Effector memory CD8-positive, alpha-beta T cell (primary cell): Measurements from ENCODE around the gene OXLD1.

Experiments used
- ATAC-seq: fragments of 150-1000 bp; cut with Tn5 transposase; replicated peaks from 2 replicates; pipeline ENCODE4 v1.10.0; 2021; ENCODE audit warnings: mild to moderate bottlenecking, moderate library complexity
- DNase-seq, 3 experiments: peaks; one replicate each; pipeline ENCODE4 v3.0.0; 2021
- H3K27ac Mint-ChIP-seq, 2 donors: one replicate each; pipeline ENCODE4 v1.8.0; 2022; ENCODE audit warnings: mild to moderate bottlenecking in 2 of 2, mixed read lengths in 2 of 2, moderate library complexity in 2 of 2
- H3K27me3 Mint-ChIP-seq, 2 donors: one replicate each; pipeline ENCODE4 v1.8.0; 2022; ENCODE audit warnings: mixed read lengths in 2 of 2
- H3K36me3 Mint-ChIP-seq: one replicate; pipeline ENCODE4 v1.8.0; 2022; ENCODE audit warnings: mild to moderate bottlenecking, moderate library complexity, mixed read lengths; ENCODE audit not compliant: insufficient read depth
- H3K4me1 Mint-ChIP-seq, 2 donors: one replicate each; pipeline ENCODE4 v1.8.0; 2022; ENCODE audit warnings: low read depth in 2 of 2, mixed read lengths in 2 of 2
- H3K4me3 Mint-ChIP-seq, 2 donors: one replicate each; pipeline ENCODE4 v1.8.0; 2022; ENCODE audit warnings: mild to moderate bottlenecking in 2 of 2, mixed read lengths in 2 of 2, moderate library complexity in 2 of 2
- H3K9me3 Mint-ChIP-seq, 2 donors: one replicate each; pipeline ENCODE4 v1.8.0; 2022; ENCODE audit warnings: mixed read lengths in 2 of 2

Gene OXLD1

DNA sequence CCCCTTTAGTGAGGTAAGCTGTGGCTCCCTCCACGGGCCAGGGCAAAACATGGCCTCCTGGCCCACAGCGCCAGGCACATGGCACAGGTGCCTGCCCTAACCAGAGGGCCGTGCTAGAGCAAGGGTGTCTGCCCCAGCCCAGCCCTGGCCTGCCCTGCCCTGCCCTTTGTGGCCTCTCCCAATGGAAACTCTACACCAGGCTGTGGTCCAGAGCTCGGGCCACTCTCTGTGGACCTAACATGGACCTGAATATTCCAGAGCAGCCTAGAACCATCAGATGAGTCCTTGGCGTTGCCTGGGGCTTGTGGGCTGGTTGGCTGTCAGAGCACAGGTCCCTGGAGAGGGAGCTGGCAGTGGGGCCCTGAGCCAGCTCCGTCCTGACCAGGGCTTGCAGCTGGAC is 28.8 kb upstream of the OXLD1 start:
- H3K36me3 Mint-ChIP-seq: peaks cover 45% of the 10 kb centered on the region

DNA sequence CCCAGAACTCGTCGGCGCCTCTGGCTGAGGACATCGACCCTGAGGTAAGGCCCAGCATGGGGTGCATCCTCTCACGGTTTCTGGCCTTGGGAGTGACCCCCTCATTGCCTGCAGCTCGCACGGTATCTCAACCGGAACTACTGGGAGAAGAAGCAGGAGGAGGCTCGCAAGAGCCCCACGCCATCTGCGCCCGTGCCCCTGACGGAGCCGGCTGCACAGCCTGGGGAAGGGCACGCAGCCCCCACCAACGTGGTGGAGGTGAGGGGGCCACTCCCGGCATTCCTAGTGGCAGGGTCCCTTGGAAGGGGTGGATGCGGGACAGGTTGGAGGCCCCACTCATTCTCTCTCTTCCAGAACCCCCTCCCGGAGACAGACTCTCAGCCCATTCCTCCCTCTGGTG is 28.4 kb upstream of the OXLD1 start:
- H3K9me3 Mint-ChIP-seq: no peaks in the 10 kb centered on the region
- ATAC-seq (no peak), DNase-seq (no peak)
- H3K36me3 Mint-ChIP-seq: peaks cover 48% of the 10 kb centered on the region
- H3K4me1 Mint-ChIP-seq: peaks cover 0 to 3% of the 10 kb centered on the region in 2 donors
- H3K27ac Mint-ChIP-seq: no peak overlapping the region
- H3K27me3 Mint-ChIP-seq: no peaks in the 10 kb centered on the region
- no peak overlapping the region for H3K4me3 Mint-ChIP-seq

More for the DNA sequence above, 28.8 kb upstream of the OXLD1 start:
- Mint-ChIP-seq H3K27me3 (no peaks in the 10 kb centered on the region), H3K9me3 (no peaks in the 10 kb centered on the region), H3K27ac (no peak overlapping the region), H3K4me3 (no peak overlapping the region), H3K4me1 (no peaks in the 10 kb centered on the region)
- ATAC-seq: no peak
- no peak for DNase-seq

DNA sequence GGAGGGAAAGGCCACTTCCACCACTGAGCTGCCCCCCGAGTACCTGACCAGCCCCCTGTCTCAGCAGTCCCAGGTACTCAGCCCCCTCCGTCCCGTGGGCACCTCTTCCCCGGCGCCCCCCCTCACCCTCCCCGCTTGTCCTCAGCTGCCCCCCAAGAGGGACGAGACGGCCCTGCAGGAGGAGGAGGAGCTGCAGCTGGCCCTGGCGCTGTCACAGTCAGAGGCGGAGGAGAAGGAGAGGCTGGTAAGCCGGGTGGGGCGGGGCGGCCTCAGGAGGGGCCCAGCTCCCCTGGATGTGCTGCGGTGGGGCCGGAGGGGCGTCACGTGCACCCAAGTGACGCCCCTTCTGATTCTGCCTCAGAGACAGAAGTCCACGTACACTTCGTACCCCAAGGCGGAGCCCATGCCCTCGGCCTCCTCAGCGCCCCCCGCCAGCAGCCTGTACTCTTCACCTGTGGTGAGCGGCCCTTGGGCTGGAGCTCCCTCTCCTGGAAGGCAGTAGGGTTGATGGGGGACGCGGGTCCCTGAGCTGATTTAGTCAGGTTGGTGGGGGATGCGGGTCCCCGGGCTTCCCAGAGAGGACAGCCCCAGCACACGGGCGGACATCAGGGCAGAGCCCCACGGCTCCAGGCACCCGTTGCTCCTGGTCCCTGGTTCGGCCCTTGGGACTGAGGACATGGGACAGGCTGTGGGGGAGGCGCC is 27.3 kb upstream of the OXLD1 start:
- Mint-ChIP-seq H3K36me3 (peaks cover 48% of the 10 kb centered on the region), H3K27me3 (no peaks in the 10 kb centered on the region), H3K27ac (no peak overlapping the region), H3K9me3 (no peaks in the 10 kb centered on the region), H3K4me1 (peaks cover 9 to 14% of the 10 kb centered on the region in 2 donors), H3K4me3 (no peak overlapping the region)
- no peak for ATAC-seq
- no peak for DNase-seq

DNA sequence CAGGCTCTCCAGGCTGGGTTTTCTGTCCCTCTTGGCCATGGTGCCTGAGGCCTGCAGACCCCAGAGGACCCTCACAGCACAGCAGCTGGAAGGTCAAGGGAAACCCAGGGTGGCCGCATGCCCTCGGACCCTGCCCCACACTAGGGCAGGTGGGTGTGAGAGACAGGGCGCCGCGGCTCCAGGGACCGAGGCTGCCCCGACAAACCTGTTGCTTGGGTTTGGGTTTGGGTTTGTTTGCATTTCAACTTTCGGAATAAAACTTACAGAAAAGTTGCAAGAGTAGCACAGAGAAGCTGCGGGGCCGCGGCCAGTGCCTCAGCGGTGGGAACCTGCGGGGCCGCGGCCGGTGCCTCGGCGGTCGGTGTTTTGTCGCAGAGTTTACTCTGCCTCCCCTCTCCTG is 25.2 kb upstream of the OXLD1 start:
- Mint-ChIP-seq H3K27me3 (no peaks in the 10 kb centered on the region), H3K4me3 (no peak overlapping the region), H3K36me3 (peaks cover 38% of the 10 kb centered on the region), H3K9me3 (no peaks in the 10 kb centered on the region), H3K4me1 (peaks cover 18 to 20% of the 10 kb centered on the region in 2 donors), H3K27ac (no peak overlapping the region)
- ATAC-seq: no peak
- no peak for DNase-seq

DNA sequence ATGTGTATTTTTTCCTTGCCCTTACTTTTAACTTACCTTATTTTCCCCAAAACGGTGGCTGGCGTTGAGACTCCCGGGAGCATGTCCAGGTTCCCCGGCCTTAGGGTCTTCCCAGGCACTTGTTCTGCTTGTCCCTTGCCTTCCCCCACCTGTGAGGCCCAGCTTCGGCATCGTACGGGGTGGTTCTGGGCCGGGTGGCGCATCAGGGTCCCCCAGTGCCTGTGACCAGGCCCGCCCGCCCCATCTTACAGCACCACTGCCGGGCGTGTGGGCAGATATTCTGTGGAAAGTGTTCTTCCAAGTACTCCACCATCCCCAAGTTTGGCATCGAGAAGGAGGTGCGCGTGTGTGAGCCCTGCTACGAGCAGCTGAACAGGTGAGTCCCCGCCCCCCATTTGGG is 24.8 kb upstream of the OXLD1 start:
- Mint-ChIP-seq H3K27me3 (no peaks in the 10 kb centered on the region), H3K9me3 (no peaks in the 10 kb centered on the region), H3K4me3 (no peak overlapping the region), H3K4me1 (peaks cover 18 to 20% of the 10 kb centered on the region in 2 donors), H3K27ac (no peak overlapping the region), H3K36me3 (peaks cover 41% of the 10 kb centered on the region)
- DNase-seq (no peak), ATAC-seq (no peak)

DNA sequence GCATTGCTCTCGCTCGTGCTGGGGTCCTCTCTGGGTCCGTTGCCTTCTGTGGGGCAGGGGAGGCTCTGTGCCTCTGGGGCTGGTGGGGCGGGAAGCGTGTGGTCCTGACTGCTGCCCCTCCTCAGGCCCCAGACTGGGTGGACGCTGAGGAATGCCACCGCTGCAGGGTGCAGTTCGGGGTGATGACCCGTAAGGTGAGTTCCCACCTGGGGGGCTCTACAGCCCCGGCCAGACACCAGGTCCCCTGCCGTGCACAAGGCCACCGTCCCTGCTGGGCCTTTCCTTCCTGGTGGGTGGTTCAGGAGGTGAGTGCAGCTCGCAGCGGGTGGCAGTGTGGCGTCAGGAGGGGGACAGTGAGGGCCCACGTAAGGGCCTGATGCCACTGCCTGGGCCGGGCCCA is 24.1 kb upstream of the OXLD1 start:
- H3K36me3 Mint-ChIP-seq: peaks cover 43% of the 10 kb centered on the region
- no peak overlapping the region for H3K4me3 Mint-ChIP-seq
- H3K4me1 Mint-ChIP-seq: peaks cover 18 to 21% of the 10 kb centered on the region in 2 donors

DNA sequence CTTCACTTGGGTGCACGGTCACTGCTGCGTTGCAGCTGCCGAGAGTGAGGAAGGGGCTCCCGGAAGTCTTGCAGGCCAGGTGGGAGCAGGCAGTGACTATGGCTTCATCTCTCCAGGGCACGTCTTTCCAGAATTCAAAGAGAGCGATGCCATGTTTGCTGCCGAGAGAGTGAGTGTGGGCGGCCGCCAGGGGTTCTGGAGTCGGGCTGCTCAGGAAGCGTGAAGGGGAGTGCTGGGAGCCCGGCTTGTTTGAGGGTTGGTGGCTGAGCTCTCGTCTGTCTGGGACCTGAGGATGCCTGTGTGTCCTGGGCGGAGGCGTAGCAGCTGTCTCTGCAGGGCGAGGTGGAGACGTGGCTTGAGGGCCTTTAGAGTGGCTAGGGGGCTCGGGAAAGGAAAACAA is 23.7 kb upstream of the OXLD1 start:
- Mint-ChIP-seq H3K36me3 (peaks cover 43% of the 10 kb centered on the region), H3K9me3 (no peaks in the 10 kb centered on the region), H3K4me1 (peaks cover 20 to 26% of the 10 kb centered on the region in 2 donors), H3K27ac (peak overlapping the region in 1 of 2 donors; percentile 70), H3K4me3 (no peak overlapping the region), H3K27me3 (no peaks in the 10 kb centered on the region)
- ATAC-seq: no peak
- no peak for DNase-seq

More for the DNA sequence above, 24.1 kb upstream of the OXLD1 start:
- Mint-ChIP-seq H3K9me3 (no peaks in the 10 kb centered on the region), H3K27ac (no peak overlapping the region), H3K27me3 (no peaks in the 10 kb centered on the region)
- DNase-seq: no peak
- no peak for ATAC-seq

DNA sequence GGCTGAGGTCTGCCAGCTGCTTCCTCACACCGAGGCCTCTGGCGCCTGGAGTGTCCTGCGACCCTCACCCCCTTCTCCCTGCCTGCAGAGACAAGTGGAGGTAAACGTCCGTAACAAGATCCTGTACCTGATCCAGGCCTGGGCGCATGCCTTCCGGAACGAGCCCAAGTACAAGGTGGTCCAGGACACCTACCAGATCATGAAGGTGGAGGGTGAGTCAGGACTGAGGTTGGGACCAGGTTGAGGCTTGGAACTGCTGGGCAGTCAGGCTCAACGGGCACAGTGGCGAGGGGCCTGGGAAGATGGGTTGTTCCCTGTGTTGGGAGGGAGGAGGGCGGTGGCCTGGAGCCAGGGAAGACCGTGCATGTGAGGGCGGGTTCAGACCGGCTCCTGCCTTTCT is 22.2 kb upstream of the OXLD1 start:
- H3K27ac Mint-ChIP-seq: no peak overlapping the region
- no peak for DNase-seq
- peaks cover 28 to 35% of the 10 kb centered on the region in 2 donors for H3K4me1 Mint-ChIP-seq
- H3K27me3 Mint-ChIP-seq: no peaks in the 10 kb centered on the region
- H3K4me3 Mint-ChIP-seq: no peak overlapping the region
- H3K36me3 Mint-ChIP-seq: peaks cover 38% of the 10 kb centered on the region
- no peak for ATAC-seq
- no peaks in the 10 kb centered on the region for H3K9me3 Mint-ChIP-seq

DNA sequence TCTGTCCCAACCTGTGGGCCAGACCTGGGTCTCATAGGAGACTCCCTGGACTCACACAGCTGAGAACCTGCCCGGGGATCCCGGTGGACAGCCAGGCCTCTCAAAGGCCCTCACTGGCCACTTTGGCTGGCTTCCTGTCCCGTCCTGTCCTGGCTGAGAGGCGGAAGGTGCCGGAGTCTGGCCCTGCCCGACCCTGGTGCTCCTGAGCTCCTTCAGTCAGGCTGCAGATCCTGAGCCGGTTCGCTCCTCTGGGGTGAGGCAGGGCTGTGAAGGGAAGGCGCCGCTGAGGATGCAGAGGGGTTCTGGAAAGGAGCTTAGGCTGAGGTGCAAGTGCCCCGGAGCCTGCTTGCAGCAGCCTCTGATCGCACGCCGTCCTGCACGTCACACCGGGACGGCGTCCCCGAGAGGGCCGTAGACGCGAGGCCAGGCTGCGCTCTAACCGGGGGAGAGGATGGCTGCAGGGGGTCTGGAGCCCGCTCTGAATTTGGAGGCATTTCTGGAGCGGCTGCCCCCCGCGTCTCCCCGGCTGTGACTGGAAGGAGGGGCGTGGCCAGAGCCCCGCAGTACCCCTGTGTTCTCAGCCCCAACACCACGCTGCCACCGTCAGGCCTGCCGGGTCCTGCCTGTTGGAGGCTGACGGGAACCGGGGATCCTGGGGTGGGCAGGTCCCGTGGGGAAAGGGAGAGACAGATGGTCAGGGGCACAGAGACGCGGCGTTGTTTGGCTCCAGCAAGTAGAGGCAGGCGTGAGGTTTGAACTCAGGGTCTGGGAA is 21.6 kb upstream of the OXLD1 start:
- Mint-ChIP-seq H3K27ac (peak overlapping the region; percentile 64 to 72), H3K9me3 (no peaks in the 10 kb centered on the region), H3K36me3 (peaks cover 38% of the 10 kb centered on the region), H3K4me1 (peaks cover 31 to 37% of the 10 kb centered on the region in 2 donors), H3K4me3 (no peak overlapping the region), H3K27me3 (no peaks in the 10 kb centered on the region)
- no peak for ATAC-seq
- no peak for DNase-seq

DNA sequence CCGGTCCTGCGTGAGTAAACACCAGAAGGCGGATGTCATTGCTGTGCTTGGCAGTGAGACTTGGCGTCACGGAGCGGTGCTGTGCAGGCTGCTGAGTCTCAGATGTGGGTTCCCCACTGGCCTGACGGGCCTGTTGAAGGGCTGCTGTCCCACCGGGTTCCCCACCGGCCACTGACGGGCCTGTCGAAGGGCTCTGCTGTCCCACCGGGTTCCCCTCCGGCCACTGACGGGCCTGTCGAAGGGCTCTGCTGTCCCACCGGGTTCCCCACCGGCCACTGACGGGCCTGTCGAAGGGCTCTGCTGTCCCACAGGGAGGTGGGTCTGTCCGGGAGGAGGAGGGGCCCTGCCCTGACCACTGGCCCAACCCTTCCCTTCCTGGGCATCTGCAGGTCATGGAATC is 20.2 kb upstream of the OXLD1 start:
- Mint-ChIP-seq H3K36me3 (peaks cover 38% of the 10 kb centered on the region), H3K4me1 (peaks cover 36 to 42% of the 10 kb centered on the region in 2 donors), H3K27ac (no peak overlapping the region), H3K9me3 (no peaks in the 10 kb centered on the region), H3K4me3 (no peak overlapping the region), H3K27me3 (no peaks in the 10 kb centered on the region)
- ATAC-seq: no peak
- DNase-seq: no peak

DNA sequence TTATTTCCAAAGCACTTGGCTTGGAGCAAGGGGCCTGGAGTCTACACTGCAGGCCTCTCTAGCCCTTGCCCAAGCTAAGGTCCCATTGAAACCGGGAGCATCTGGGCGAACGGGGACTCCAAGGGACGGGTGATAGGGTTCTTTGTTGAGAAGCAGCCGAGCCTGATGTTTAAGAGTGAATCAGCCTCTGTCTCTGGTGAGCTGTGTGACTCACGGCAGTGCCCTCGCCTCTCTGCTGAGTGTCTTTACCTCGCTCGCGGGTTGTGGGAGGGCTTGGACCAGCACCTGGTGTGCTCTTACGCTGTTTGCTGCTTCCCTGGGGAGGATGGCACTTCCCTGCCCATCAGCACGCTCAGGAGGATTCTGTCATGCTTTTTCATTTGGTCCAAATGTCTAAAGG is 18.7 kb upstream of the OXLD1 start:
- H3K36me3 Mint-ChIP-seq: peaks cover 27% of the 10 kb centered on the region
- ATAC-seq (no peak), DNase-seq (no peak)
- H3K4me3 Mint-ChIP-seq: peak overlapping the region; percentile 87 to 90
- H3K4me1 Mint-ChIP-seq: peaks cover 36 to 42% of the 10 kb centered on the region in 2 donors
- no peaks in the 10 kb centered on the region for H3K9me3 Mint-ChIP-seq
- no peaks in the 10 kb centered on the region for H3K27me3 Mint-ChIP-seq
- peak overlapping the region; percentile 87 to 91 for H3K27ac Mint-ChIP-seq

DNA sequence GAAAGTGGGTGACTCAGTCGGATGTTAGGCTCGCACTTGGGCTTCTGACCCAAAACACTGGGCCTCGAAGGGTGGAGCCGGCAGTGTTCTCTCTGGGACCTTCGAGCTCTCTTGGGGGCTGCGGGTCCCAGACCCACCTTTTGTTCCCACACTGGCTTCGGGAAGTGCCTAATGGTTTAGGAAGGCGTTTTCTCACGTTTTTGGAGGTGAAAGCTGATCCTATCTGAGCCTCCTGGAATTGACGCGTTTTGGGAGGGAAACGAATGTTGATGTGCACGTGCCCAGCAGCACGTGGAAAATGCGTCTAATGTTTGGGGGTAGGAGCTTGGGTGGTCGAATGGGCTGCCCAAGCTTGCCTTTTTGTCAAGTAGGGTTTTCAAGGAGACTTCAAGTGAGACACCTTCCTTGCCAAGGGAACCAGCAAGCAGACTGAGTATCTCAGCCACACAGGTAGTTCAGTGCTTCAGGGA is 18.1 kb upstream of the OXLD1 start:
- Mint-ChIP-seq H3K36me3 (peaks cover 26% of the 10 kb centered on the region), H3K4me1 (peaks cover 35 to 36% of the 10 kb centered on the region in 2 donors), H3K4me3 (peak overlapping the region; percentile 87 to 90), H3K27me3 (no peaks in the 10 kb centered on the region), H3K9me3 (no peaks in the 10 kb centered on the region), H3K27ac (peak overlapping the region; percentile 87 to 91)
- ATAC-seq: no peak
- no peak for DNase-seq

DNA sequence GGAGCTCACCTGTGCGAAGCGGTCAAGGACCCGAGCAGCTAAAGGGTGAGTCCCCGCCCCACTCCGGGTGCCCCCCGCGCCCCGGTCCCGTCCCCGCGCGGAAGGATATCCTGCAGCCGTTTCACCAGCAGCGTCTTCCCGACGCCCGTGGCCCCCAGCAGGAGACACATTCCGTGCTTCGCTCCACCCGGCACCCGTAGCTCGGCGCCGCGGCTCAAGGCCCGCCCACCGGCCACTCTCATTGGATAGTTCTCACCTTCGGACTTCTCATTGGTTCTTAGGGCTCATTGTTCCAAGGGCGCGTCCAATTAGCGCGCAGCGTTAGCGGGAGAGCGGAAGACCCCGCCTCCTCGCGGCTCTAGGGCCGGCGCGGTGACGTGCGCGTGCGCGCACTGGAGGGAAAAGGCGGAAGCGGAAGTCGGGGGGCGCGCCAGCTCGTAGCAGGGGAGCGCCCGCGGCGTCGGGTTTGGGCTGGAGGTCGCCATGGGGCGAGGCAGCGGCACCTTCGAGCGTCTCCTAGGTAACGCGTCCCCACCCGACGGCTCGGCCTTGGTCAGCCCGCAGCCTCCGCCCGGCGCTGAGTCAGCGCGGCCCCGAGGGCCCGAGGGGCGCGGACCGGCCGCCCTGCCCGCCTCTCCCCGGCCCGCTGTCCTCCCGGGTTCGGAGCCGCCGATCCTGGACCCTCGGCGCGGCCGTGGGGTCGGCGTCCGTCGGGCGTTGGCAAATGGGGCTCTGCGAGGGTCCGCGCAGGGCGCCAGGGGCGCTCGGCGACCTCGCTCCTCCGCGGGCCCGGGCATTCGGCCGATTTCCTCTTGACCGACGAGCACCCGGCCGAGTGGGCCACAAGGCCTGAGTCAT is 17.4 kb upstream of the OXLD1 start, which contains the start of the genes ARL16 and HGS:
TSS of gene ARL16 (minus strand) at position 214 of the 858 bp plus-strand sequence. CDS start at position 170, 44 bp downstream.
TSS of gene HGS (plus strand) at position 428 of the 858 bp plus-strand sequence. CDS start at position 484, 56 bp downstream.
- Mint-ChIP-seq H3K36me3 (peaks cover 22% of the 10 kb centered on the region), H3K4me1 (peaks cover 29% of the 10 kb centered on the region in 2 donors), H3K27ac (peak within 1 kb of the TSS; percentile 87 to 91), H3K4me3 (peak within 1 kb of the TSS; percentile 87 to 90), H3K27me3 (no peaks in the 10 kb centered on the region), H3K9me3 (no peaks in the 10 kb centered on the region)
- DNase-seq: peak; percentile 96 to 98 (median 97)
- peak; percentile 97 for ATAC-seq
